Endothelial cell of umbilical vein (primary cell): ENCODE measurements around the gene KLK14. TPM values are rescaled to one million over a fixed set of nuclear protein-coding genes. Genes with fewer than 3 reads are reported as not detected.

ENCODE experiments used
- BruUV-seq: library from RNA; stranded (reverse); fragments of 400-500 nt; replicated peaks from 2 replicates; lab custom pipeline; 2021; lab: Mats Ljungman, UMichigan
- CTCF ChIA-PET: fragments of 300-600, 350-600 bp; sonication (Branson Sonifier 250); formaldehyde crosslinking; loops from one replicate; lab custom pipeline; 2021; ENCODE audit warnings: antibody characterized with exemption, inconsistent platforms; lab: Charles Lee
- POLR2A ChIA-PET: fragments of 300-600, 350-600 bp; sonication (Branson Sonifier 250); formaldehyde crosslinking; loops from one replicate; lab custom pipeline; 2021; ENCODE audit warnings: antibody characterized with exemption, inconsistent platforms; lab: Charles Lee
- DNase-seq: peaks from one replicate; pipeline ENCODE4 v3.0.0-alpha.2; 2011; ENCODE audit warnings: low read depth, low spot score
- FAIRE-seq: peaks from 2 replicates; lab custom pipeline; 2011; peaks lifted over from hg19 to GRCh38; lab: Jason Lieb, UNC
- H2AFZ ChIP-seq: 2 replicates; pipeline ENCODE4 v1.6.0; 2012; ENCODE audit warnings: low read depth, low read length, control low read depth, inconsistent platforms
- H3K27ac ChIP-seq: 2 replicates; pipeline ENCODE4 v1.5.1; 2011; ENCODE audit warnings: low read depth, mild to moderate bottlenecking, control low read depth, low read length, moderate library complexity; ENCODE audit not compliant: insufficient read depth
- H3K27me3 ChIP-seq, 2 experiments: 2 replicates each; pipeline versions ENCODE4 v1.6.0 to v1.6.1; 2011; ENCODE audit warnings: low read length in 2 of 2, mixed read lengths in 1 of 2; ENCODE audit not compliant: control insufficient read depth in 2 of 2, insufficient read depth in 2 of 2
- H3K36me3 ChIP-seq, 2 experiments: 2 replicates in 1 of 2; 3 replicates in 1 of 2; pipeline ENCODE4 v1.5.1; 2011; ENCODE audit warnings: low read length in 2 of 2, mild to moderate bottlenecking in 1 of 2, moderate library complexity in 1 of 2; ENCODE audit not compliant: control insufficient read depth in 2 of 2, insufficient read depth in 2 of 2; ENCODE audit errors: extremely low read depth in 1 of 2
- H3K4me1 ChIP-seq: 3 replicates; pipeline ENCODE4 v1.5.1; 2011; ENCODE audit warnings: mild to moderate bottlenecking, low read length; ENCODE audit not compliant: control insufficient read depth, insufficient read depth; ENCODE audit errors: extremely low read depth
- H3K4me2 ChIP-seq: 2 replicates; pipeline ENCODE4 v1.6.1; 2011; ENCODE audit warnings: low read length, control low read depth, mixed read lengths; ENCODE audit not compliant: insufficient read depth
- H3K4me3 ChIP-seq, 3 experiments: fragments of 200-600 bp in 1 of 3; sonication (generic), shearing (Covaris generic) in 1 of 3; replicated peaks in 1 of 3; 2 replicates each; pipeline ENCODE4 v1.5.1; 2011 to 2016; ENCODE audit warnings: control low read depth in 3 of 3, low read length in 3 of 3, mild to moderate bottlenecking in 2 of 3, inconsistent platforms in 1 of 3, low read depth in 1 of 3, moderate library complexity in 1 of 3; ENCODE audit not compliant: insufficient read depth in 1 of 3
- H3K79me2 ChIP-seq: 2 replicates; pipeline ENCODE4 v1.6.0; 2012; ENCODE audit warnings: low read length, inconsistent platforms; ENCODE audit not compliant: control insufficient read depth, insufficient read depth
- H3K9ac ChIP-seq: replicated peaks from 2 replicates; pipeline ENCODE3; 2011; ENCODE audit warnings: low read length, control low read depth; ENCODE audit not compliant: insufficient read depth; ENCODE audit errors: extremely low read depth
- H3K9me1 ChIP-seq: replicated peaks from 3 replicates; pipeline ENCODE4 v1.6.0; 2011; ENCODE audit warnings: mild to moderate bottlenecking, low read length; ENCODE audit not compliant: control insufficient read depth, insufficient read depth; ENCODE audit errors: extremely low read depth
- H3K9me3 ChIP-seq: replicated peaks from 2 replicates; pipeline ENCODE4 v1.5.1; 2012; ENCODE audit warnings: low read length, inconsistent platforms; ENCODE audit not compliant: control insufficient read depth, insufficient read depth
- H4K20me1 ChIP-seq: replicated peaks from 2 replicates; pipeline ENCODE3; 2011; ENCODE audit warnings: mild to moderate bottlenecking, low read length; ENCODE audit not compliant: control insufficient read depth, insufficient read depth; ENCODE audit errors: extremely low read depth
- CTCF ChIP-seq, 2 donors: IDR thresholded peaks; 1 replicate in 1 of 2; 2 replicates in 1 of 2; pipeline ENCODE4 v1.5.1; 2011; ENCODE audit warnings: low read length in 2 of 2, mild to moderate bottlenecking in 2 of 2, moderate library complexity in 2 of 2, control low read depth in 1 of 2, inconsistent platforms in 1 of 2, low read depth in 1 of 2; ENCODE audit not compliant: insufficient read depth in 1 of 2; ENCODE audit errors: extremely low read depth in 1 of 2
- EZH2 ChIP-seq: IDR thresholded peaks from 2 replicates; pipeline ENCODE4 v1.6.1; 2012; ENCODE audit warnings: borderline replicate concordance, low read depth, mild to moderate bottlenecking, moderate library complexity, low read length, inconsistent platforms; ENCODE audit not compliant: severe bottlenecking
- FOS ChIP-seq: IDR thresholded peaks from 2 replicates; pipeline ENCODE4 v1.6.1; 2011; ENCODE audit warnings: mild to moderate bottlenecking, low read length, moderate library complexity, borderline replicate concordance; ENCODE audit not compliant: insufficient read depth
- GATA2 ChIP-seq: IDR thresholded peaks from 2 replicates; pipeline ENCODE4 v1.7.0; 2011; ENCODE audit warnings: low read depth, mild to moderate bottlenecking, moderate library complexity, mixed read lengths, low read length; ENCODE audit not compliant: insufficient read length, insufficient read depth
- JUN ChIP-seq: IDR thresholded peaks from 2 replicates; pipeline ENCODE4 v1.6.1; 2011; ENCODE audit warnings: borderline replicate concordance, low read depth; ENCODE audit not compliant: insufficient read length, insufficient read depth
- MAX ChIP-seq: IDR thresholded peaks from 2 replicates; pipeline ENCODE4 v1.6.1; 2011; ENCODE audit not compliant: insufficient read depth, insufficient read length
- MYC ChIP-seq: IDR thresholded peaks from one replicate; pipeline ENCODE4 v1.6.1; 2011; ENCODE audit warnings: mild to moderate bottlenecking, low read depth, low read length
- POLR2A ChIP-seq: IDR thresholded peaks from 2 replicates; pipeline ENCODE4 v1.6.1; 2012; ENCODE audit warnings: low read depth, mild to moderate bottlenecking, control low read depth, low read length
- POLR2AphosphoS5 ChIP-seq: IDR thresholded peaks from 2 replicates; pipeline ENCODE4 v1.6.1; 2012; ENCODE audit warnings: low read depth, mild to moderate bottlenecking, control low read depth, low read length, moderate library complexity; ENCODE audit not compliant: insufficient read depth
- dilution Hi-C: fragments of 300-500 bp; cut with MboI; formaldehyde crosslinking; loops from one replicate; pipeline ENCODE4 v1.15.0; 2019; ENCODE audit warnings: low sequenced_read_pairs; ENCODE audit not compliant: extremely low pct_ligation_motif_present
- intact Hi-C: fragments of 100-400 bp; cut with micrococcal nuclease; formaldehyde crosslinking; loops from one replicate; pipeline ENCODE4 v1.10.0; 2022
- polyA plus RNA-seq, 4 experiments: library from polyadenylated mRNA; depleted of rRNA in 3 of 4; stranded (reverse) in 3 of 4; unstranded in 1 of 4; fragments of >200 nt; gene quantifications; 2 replicates each; pipeline versions ENCODE4 v1.2.1 to v1.2.3, GENCODE V29; 2011 to 2012; ENCODE audit warnings: missing spikeins in 1 of 4
- total RNA-seq: library from RNA; stranded (reverse); gene quantifications from 2 replicates; pipeline ENCODE4 v1.2.3, GENCODE V29; 2021

KLK14 gene
- total and polyA plus RNA-seq, 2 donors (not counting 3 experiments of a cell fraction or from before 2014, with no cell fraction given) = 0.12 TPM; not detected in 1

- intact Hi-C loops = no loop called here
- TF ChIP-seq JUN (no peak), POLR2AphosphoS5 (no peak), MYC (no peak), EZH2 (no peak), MAX (no peak), GATA2 (no peak), CTCF (IDR thresholded peaks at IDR 0.05; ENCODE audit: extremely low read depth in 1 of 2, insufficient read depth in 1 of 2, low read depth in 1 of 2, low read length in 2 of 2) (no peak), FOS (no peak), POLR2A (no peak)
Observed at GRCh38 chr19:51124729-51125128, 42.0 kb upstream of the KLK14 start, which contains the start of gene SIGLEC9. TSS of gene SIGLEC9 (plus strand) at chr19:51124906. CDS start at chr19:51124975, 69 bp downstream.

More at GRCh38 chr19:51124729-51125128, 42.0 kb upstream of the KLK14 start, which contains the start of gene SIGLEC9:
- Histone ChIP-seq H3K4me2 (no peak within 1 kb of the TSS), H3K36me3 (no peaks in the 10 kb centered on the region), H3K27ac (no peak within 1 kb of the TSS), H4K20me1 (no peaks in the 10 kb centered on the region), H3K9ac (no peak within 1 kb of the TSS), H3K4me3 (no peak within 1 kb of the TSS), H2AFZ (no peak within 1 kb of the TSS), H3K9me1 (no peaks in the 10 kb centered on the region), H3K79me2 (no peaks in the 10 kb centered on the region), H3K27me3 (no peaks in the 10 kb centered on the region), H3K9me3 (no peaks in the 10 kb centered on the region), H3K4me1 (peaks cover 8% of the 10 kb centered on the region)
- FAIRE-seq = no peak
- ChIA-PET POLR2A (no interaction called here), CTCF (interaction anchor here (0.7 to 1.0 kb wide), 2 partner anchors 13 to 536 kb away, joined by 3 read pairs; no protein-coding TSS in a partner anchor)
- DNase-seq = no peak
- BruUV-seq = no TSS peak
- dilution Hi-C loops = no loop called here
